ENCODE data around the gene CHD5. TPM values are rescaled to one million over a fixed set of nuclear protein-coding genes. Genes with fewer than 3 reads are reported as not detected.

Gene CHD5
- polyA plus RNA-seq, 2 of the 4 experiments (the other 2 are of a cell fraction), result 0.21 to 0.66 TPM

GRCh38 chr1:6111991-6112689 lies 68.0 kb downstream of the CHD5 start (continued):
- TF ChIP-seq JUN (IDR thresholded peaks at IDR 0.05) (no peak), ZSCAN20 (CRISPR knock-in tag; IDR thresholded peaks at IDR 0.05) (no peak), ZC3H11A (IDR thresholded peaks at IDR 0.05) (no peak), HDAC2 (IDR thresholded peaks at IDR 0.05) (no peak), ELK1 (IDR thresholded peaks at IDR 0.05; ENCODE audit: low read depth, low read length) (no peak), RAD21 (conservative IDR thresholded peaks at IDR 0.05 in 1 of 2, IDR thresholded peaks at IDR 0.05 in 1 of 2) (no peak), POLR2A (IDR thresholded peaks at IDR 0.05; ENCODE audit: low read length) (no peak)

GRCh38 chr1:6111571-6111970 lies 68.5 kb downstream of the CHD5 start:
- FAIRE-seq (no peak), ATAC-seq (no peak)
- WGBS (ENCODE audit: missing lambda C conversion rate), result 71% methylated on average over 24 of the region's 24 CpGs

GRCh38 chr1:6110326-6110725 lies 69.8 kb downstream of the CHD5 start:
- FAIRE-seq, result no peak
- ATAC-seq, result no peak
- no peak for DNase-seq (ENCODE audit: low read depth in 1 of 2, low spot score in 1 of 2)
- ChIA-PET CTCF (interaction anchor here (0.7 to 1.6 kb wide), 3 partner anchors 27 to 134 kb away, joined by 3 to 5 read pairs (median 4); no protein-coding TSS in a partner anchor), POLR2A (no interaction called here)
- H3K4me1 ChIP-seq, result no peaks in the 10 kb centered on the region
- H3K4me3 ChIP-seq, result no peak overlapping the region
- no peaks in the 10 kb centered on the region for H3K9me3 ChIP-seq
- TF ChIP-seq MAX (IDR thresholded peaks at IDR 0.05) (no peak), RAD21 (conservative IDR thresholded peaks at IDR 0.05 in 1 of 2, IDR thresholded peaks at IDR 0.05 in 1 of 2) (no peak), KDM5A (IDR thresholded peaks at IDR 0.05) (no peak), FOSB (CRISPR knock-in tag; IDR thresholded peaks at IDR 0.05) (no peak), CHD4 (IDR thresholded peaks at IDR 0.05; ENCODE audit: borderline replicate concordance) (no peak), CBX2 (IDR thresholded peaks at IDR 0.05; ENCODE audit: borderline replicate concordance, low read depth) (no peak), CEBPB (IDR thresholded peaks at IDR 0.05) (no peak), POLR2A (IDR thresholded peaks at IDR 0.05; ENCODE audit: low read length) (no peak), REST (IDR thresholded peaks at IDR 0.05) (no peak), MAZ (IDR thresholded peaks at IDR 0.05; ENCODE audit: borderline replicate concordance, low read depth, low read length) (no peak)
- no peak overlapping the region for H3K27ac ChIP-seq
- WGBS (ENCODE audit: missing lambda C conversion rate), result 52% methylated on average over 3 of the region's 15 CpGs
- no peak overlapping the region for H3K4me2 ChIP-seq

More at GRCh38 chr1:6111571-6111970, 68.5 kb downstream of the CHD5 start:
- TF ChIP-seq CEBPB (IDR thresholded peaks at IDR 0.05) (no peak), ATOH8 (CRISPR knock-in tag; IDR thresholded peaks at IDR 0.05; ENCODE audit: low read depth) (no peak), ESRRA (IDR thresholded peaks at IDR 0.05; ENCODE audit: borderline replicate concordance, low read length) (no peak), PBX3 (IDR thresholded peaks at IDR 0.05) (no peak), NPAS2 (CRISPR knock-in tag; IDR thresholded peaks at IDR 0.05; ENCODE audit: borderline replicate concordance) (no peak), FOXS1 (CRISPR knock-in tag; IDR thresholded peaks at IDR 0.05) (no peak), EP300 (IDR thresholded peaks at IDR 0.05) (no peak), RCOR1 (IDR thresholded peaks at IDR 0.05; ENCODE audit: low read depth, low read length) (no peak), GATA3 (IDR thresholded peaks at IDR 0.05; ENCODE audit: borderline replicate concordance) (no peak), CHD4 (IDR thresholded peaks at IDR 0.05; ENCODE audit: borderline replicate concordance) (no peak), FOSL2 (IDR thresholded peaks at IDR 0.05) (no peak), FOSL2 (CRISPR knock-in tag; IDR thresholded peaks at IDR 0.05) (no peak)
- ChIA-PET POLR2A (no interaction called here), CTCF (interaction anchor here (0.6 to 1.8 kb wide), 3 partner anchors 59 to 152 kb away, joined by 3 to 9 read pairs (median 4); no protein-coding TSS in a partner anchor)
- DNase-seq (ENCODE audit: low read depth in 1 of 2, low spot score in 1 of 2), result no peak
- H3K4me2 ChIP-seq, result no peak overlapping the region
- no peak overlapping the region for H3K4me3 ChIP-seq
- no peaks in the 10 kb centered on the region for H3K4me1 ChIP-seq
- peaks cover 2% of the 10 kb centered on the region; the same call in 1 of the 3 replicates for H3K9me3 ChIP-seq
- H3K27ac ChIP-seq, result no peak overlapping the region
